Cardiac septum (tissue), 1 donor: ENCODE measurements around the gene CYBC1. TPM values are rescaled to one million over a fixed set of nuclear protein-coding genes. Genes with fewer than 3 reads are reported as not detected.
"Not testable (repeated sequence)": the region's sequence is repeated elsewhere in the genome, so short reads cannot be mapped to it uniquely, and the experiment has no call there.

ENCODE experiments used
- DNase-seq: peaks from one replicate; pipeline ENCODE4 v3.0.0-alpha.2; 2020; ENCODE audit warnings: low spot score
- intact Hi-C: fragments of 100-400 bp; cut with DNase I; formaldehyde crosslinking; loops from one replicate; pipeline ENCODE4 v1.14.0; 2022
- total RNA-seq: library from RNA; stranded (reverse); fragmentation: NEBNext Ultra II Directional; extraction: Animal tissue kit (Norgen Biotek cat#: 25700); gene quantifications from one replicate; pipeline ENCODE4 v1.2.1, GENCODE V29; 2021
- donor health status: DM: no; HTN: no; CAD: no.

CYBC1 gene
- total RNA-seq, 1 donor from 2014 or later = 37.4 TPM

- intact Hi-C loops = no loop called here
- no peak for DNase-seq
Measured at GRCh38 chr17:82415336-82415735, 35.2 kb downstream of the CYBC1 start.

- peak; percentile 85 for DNase-seq
- intact Hi-C loops = loop anchor here (1.0 kb wide), 1 partner anchor 63 kb away; no protein-coding TSS in a partner anchor
Measured at GRCh38 chr17:82414548-82415281, 35.8 kb downstream of the CYBC1 start.

GRCh38 chr17:82412535-82413520, 37.7 kb downstream of the CYBC1 start:
- intact Hi-C loops = no loop called here
- no peak for DNase-seq

GRCh38 chr17:82412081-82412480, 38.5 kb downstream of the CYBC1 start:
- intact Hi-C loops, DNase-seq: not testable (repeated sequence)

- no peak for DNase-seq
- intact Hi-C loops = no loop called here
Measured at GRCh38 chr17:82411396-82412053, 39.0 kb downstream of the CYBC1 start.

- intact Hi-C loops = no loop called here
- DNase-seq = no peak
Measured at GRCh38 chr17:82410014-82410716, 40.4 kb downstream of the CYBC1 start.

- DNase-seq = no peak
- intact Hi-C loops = no loop called here
Measured at GRCh38 chr17:82408938-82409318, 41.6 kb downstream of the CYBC1 start.

- intact Hi-C loops = no loop called here
- DNase-seq = no peak
Measured at GRCh38 chr17:82408288-82408937, 42.1 kb downstream of the CYBC1 start.

GRCh38 chr17:82407255-82407654, 43.3 kb downstream of the CYBC1 start:
- DNase-seq = no peak
- intact Hi-C loops = loop anchor here (1.0 kb wide), 1 partner anchor 22 kb away; no protein-coding TSS in a partner anchor

GRCh38 chr17:82406131-82406671, 44.4 kb downstream of the CYBC1 start:
- DNase-seq = no peak
- intact Hi-C loops = no loop called here

GRCh38 chr17:82405051-82405450, 45.5 kb downstream of the CYBC1 start:
- intact Hi-C loops = no loop called here
- DNase-seq = no peak

- intact Hi-C loops = no loop called here
- no peak for DNase-seq
Measured at GRCh38 chr17:82403662-82404660, 46.6 kb downstream of the CYBC1 start.

- no peak for DNase-seq
- intact Hi-C loops = no loop called here
Measured at GRCh38 chr17:82402865-82403264, 47.7 kb downstream of the CYBC1 start.

- DNase-seq = peak; percentile 90
- intact Hi-C loops = no loop called here
Measured at GRCh38 chr17:82400830-82401229, 49.7 kb downstream of the CYBC1 start.

- DNase-seq = no peak
- intact Hi-C loops = no loop called here
Measured at GRCh38 chr17:82400206-82400605, 50.3 kb downstream of the CYBC1 start.

- intact Hi-C loops = no loop called here
Measured at GRCh38 chr17:82399601-82400101, 50.9 kb downstream of the CYBC1 start.

GRCh38 chr17:82399041-82399441, 51.5 kb downstream of the CYBC1 start:
- intact Hi-C loops = no loop called here
- no peak for DNase-seq

More at GRCh38 chr17:82399601-82400101, 50.9 kb downstream of the CYBC1 start:
- DNase-seq = no peak
